Measurements from ENCODE around the gene CAMK4. TPM values are rescaled to one million over a fixed set of nuclear protein-coding genes. Genes with fewer than 3 reads are reported as not detected.

Gene CAMK4
- total RNA-seq, 1 experiment from 2014 or later: 10.2 TPM

- Histone ChIP-seq H3K9ac (ENCODE audit: low read length) (no peak overlapping the region), H2AFZ (ENCODE audit: low read depth, low read length, poor library complexity, severe bottlenecking) (no peak overlapping the region), H3K9me3 (ENCODE audit: control insufficient read depth in 1 of 2, insufficient read depth in 1 of 2, low read depth in 1 of 2, low read length in 2 of 2) (no peaks in the 10 kb centered on the region), H3K27me3 (ENCODE audit: insufficient read depth, low read length) (no peaks in the 10 kb centered on the region), H3K4me3 (replicated peaks in 1 of 2; ENCODE audit: low read depth in 1 of 2, low read length in 2 of 2) (no peak overlapping the region), H3K9me2 (ENCODE audit: insufficient read depth) (no peaks in the 10 kb centered on the region), H4K20me1 (ENCODE audit: insufficient read depth) (no peaks in the 10 kb centered on the region), H3K79me2 (ENCODE audit: insufficient read depth, low read length) (no peaks in the 10 kb centered on the region), H3K4me2 (ENCODE audit: low read length) (no peak overlapping the region), H3K27ac (ENCODE audit: low read depth, low read length) (no peak overlapping the region), H3K4me1 (ENCODE audit: control insufficient read depth in 1 of 2, insufficient read depth in 2 of 2, low read length in 2 of 2) (peaks cover 0 to 11% of the 10 kb centered on the region in 2 experiments; a peak in 2 of 4 replicates), H3K36me3 (ENCODE audit: control insufficient read depth in 1 of 2, insufficient read depth in 2 of 2, low read length in 2 of 2) (no peaks in the 10 kb centered on the region)
- CTCF ChIA-PET: no interaction called here
- no TSS peak for BruUV-seq (replicated peaks)
- ATAC-seq (no peak), DNase-seq (ENCODE audit: low read depth, low spot score) (no peak)
- POLR2A ChIA-PET: no interaction called here
- RAD21 ChIA-PET (ENCODE audit: low non-redundant PET in 1 of 2, low total read pairs in 2 of 2, uncharacterized antibody in 2 of 2, unreplicated experiment in 2 of 2): no interaction called here
- no peak for TF ChIP-seq FOSL1 (IDR thresholded peaks at IDR 0.05; ENCODE audit: low read depth)
- no peak for TF ChIP-seq ATF3 (IDR thresholded peaks at IDR 0.05)
- no peak for TF ChIP-seq YY1 (IDR thresholded peaks at IDR 0.05; ENCODE audit: extremely low read depth, insufficient replicate concordance, low read depth, low read length)
- no peak for TF ChIP-seq RAD21 (IDR thresholded peaks at IDR 0.05; ENCODE audit: low read depth)
- TF ChIP-seq SIN3A (IDR thresholded peaks at IDR 0.05; ENCODE audit: low read depth): no peak
- no peak for TF ChIP-seq TCF7L2 (IDR thresholded peaks at IDR 0.05; ENCODE audit: borderline replicate concordance, extremely low read depth, insufficient read depth, insufficient read length)
- TF ChIP-seq POLR2AphosphoS5 (IDR thresholded peaks at IDR 0.05; ENCODE audit: low read depth, low read length): no peak
- no peak for TF ChIP-seq ELF1 (IDR thresholded peaks at IDR 0.05; ENCODE audit: borderline replicate concordance, low read depth)
- no peak for TF ChIP-seq EZH2 (IDR thresholded peaks at IDR 0.05)
- no peak for TF ChIP-seq REST (IDR thresholded peaks at IDR 0.05; ENCODE audit: low read depth)
- no peak for TF ChIP-seq SRF (IDR thresholded peaks at IDR 0.05; ENCODE audit: low read depth)
- no peak for TF ChIP-seq EZH2phosphoT487 (IDR thresholded peaks at IDR 0.05; ENCODE audit: borderline replicate concordance)
- intact Hi-C loops (cut with micrococcal nuclease): no loop called here
These were observed 38.6 kb downstream of the CAMK4 start for GRCh38 chr5:111262815-111263214.

All from HCT116 (cell line).